GM10248 (cell line): ENCODE data around the gene ACSS1.

ENCODE experiments used
- CTCF ChIA-PET: fragments of 300-600 bp; sonication (Branson Sonifier 250); formaldehyde crosslinking; extraction: SDS; loops from one replicate; lab custom pipeline; 2021; ENCODE audit warnings: antibody characterized with exemption; lab: Yijun Ruan, JAX
- POLR2A ChIA-PET: fragments of 350-650 bp; sonication (Branson Sonifier 250); formaldehyde crosslinking; extraction: SDS; loops from one replicate; lab custom pipeline; 2020; ENCODE audit warnings: antibody characterized with exemption; lab: Yijun Ruan, JAX
- DNase-seq: peaks from one replicate; pipeline ENCODE4 v3.0.0; 2012; ENCODE audit errors: extremely low spot score
- TF ChIP-seq, protein P1 (sequence below): IDR thresholded peaks from 2 replicates; pipeline ENCODE4 v1.5.1; 2012; ENCODE audit warnings: mild to moderate bottlenecking, low read depth; ENCODE audit errors: extremely low read depth, missing control alignments, control extremely low read depth

Gene ACSS1

GRCh38 chr20:25033265-25033923 is 24.5 kb downstream of the ACSS1 start:
- CTCF ChIA-PET, result interaction anchor here (0.8 to 3.7 kb wide), 14 partner anchors 9 to 366 kb away, joined by 3 to 21 read pairs (median 4); partner anchors contain the start of gene ENTPD6
- DNase-seq, result no peak
- TF ChIP-seq, protein P1, sequence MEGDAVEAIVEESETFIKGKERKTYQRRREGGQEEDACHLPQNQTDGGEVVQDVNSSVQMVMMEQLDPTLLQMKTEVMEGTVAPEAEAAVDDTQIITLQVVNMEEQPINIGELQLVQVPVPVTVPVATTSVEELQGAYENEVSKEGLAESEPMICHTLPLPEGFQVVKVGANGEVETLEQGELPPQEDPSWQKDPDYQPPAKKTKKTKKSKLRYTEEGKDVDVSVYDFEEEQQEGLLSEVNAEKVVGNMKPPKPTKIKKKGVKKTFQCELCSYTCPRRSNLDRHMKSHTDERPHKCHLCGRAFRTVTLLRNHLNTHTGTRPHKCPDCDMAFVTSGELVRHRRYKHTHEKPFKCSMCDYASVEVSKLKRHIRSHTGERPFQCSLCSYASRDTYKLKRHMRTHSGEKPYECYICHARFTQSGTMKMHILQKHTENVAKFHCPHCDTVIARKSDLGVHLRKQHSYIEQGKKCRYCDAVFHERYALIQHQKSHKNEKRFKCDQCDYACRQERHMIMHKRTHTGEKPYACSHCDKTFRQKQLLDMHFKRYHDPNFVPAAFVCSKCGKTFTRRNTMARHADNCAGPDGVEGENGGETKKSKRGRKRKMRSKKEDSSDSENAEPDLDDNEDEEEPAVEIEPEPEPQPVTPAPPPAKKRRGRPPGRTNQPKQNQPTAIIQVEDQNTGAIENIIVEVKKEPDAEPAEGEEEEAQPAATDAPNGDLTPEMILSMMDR, result no peak
- POLR2A ChIA-PET, result no interaction called here

DNA sequence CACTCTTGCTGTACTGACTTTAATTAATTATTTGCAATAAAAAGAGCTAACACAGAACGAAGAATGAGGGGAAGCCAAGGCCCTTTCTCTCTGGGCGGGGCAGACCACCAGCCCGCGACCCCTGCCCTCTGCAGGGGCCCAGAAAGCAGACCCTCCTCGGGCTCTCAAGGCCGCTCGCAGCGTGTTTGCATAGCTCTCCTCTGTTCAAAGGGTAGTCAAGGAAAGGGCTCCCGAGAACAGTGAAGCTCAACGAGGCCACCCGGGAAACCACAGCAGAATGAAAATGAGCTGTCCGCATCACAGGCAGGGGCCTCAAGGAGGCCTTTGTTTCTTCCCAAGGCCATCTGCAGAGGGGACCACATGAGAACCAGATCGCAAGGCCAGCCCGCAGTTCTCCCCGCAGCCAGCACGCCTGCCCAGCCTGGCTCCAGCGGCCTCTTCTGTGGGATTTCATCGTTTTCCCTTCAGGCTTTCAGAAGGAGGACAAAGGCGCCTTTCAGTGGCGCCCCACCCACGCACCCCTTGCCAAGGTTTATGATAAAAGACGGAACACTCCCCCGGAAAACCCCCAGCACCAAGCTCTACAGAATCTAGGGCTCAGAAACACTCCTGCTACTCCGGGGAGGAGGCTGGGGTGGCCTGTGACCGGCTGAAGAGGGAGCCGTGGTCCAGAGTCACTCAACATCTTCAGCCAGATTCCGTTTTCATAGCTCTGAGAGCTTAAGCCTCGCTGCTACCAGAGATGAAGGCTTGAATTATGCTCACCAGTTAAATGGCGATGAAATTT is 25.3 kb downstream of the ACSS1 start:
- CTCF ChIA-PET, result interaction anchor here (0.8 to 3.7 kb wide), 9 partner anchors 13 to 367 kb away, joined by 3 to 21 read pairs (median 4); no protein-coding TSS in a partner anchor
- POLR2A ChIA-PET, result no interaction called here
- TF ChIP-seq, protein P1, result no peak
- DNase-seq, result no peak

GRCh38 chr20:25032065-25032477 is 25.9 kb downstream of the ACSS1 start:
- CTCF ChIA-PET, result interaction anchor here (1.3 to 3.7 kb wide), 5 partner anchors 12 to 367 kb away, joined by 3 to 21 read pairs (median 6); no protein-coding TSS in a partner anchor

GRCh38 chr20:25031241-25031640 is 26.7 kb downstream of the ACSS1 start:
- ChIA-PET CTCF (interaction anchor here (1.3 to 3.7 kb wide), 5 partner anchors 13 to 368 kb away, joined by 3 to 21 read pairs (median 4); no protein-coding TSS in a partner anchor), POLR2A (no interaction called here)
- DNase-seq, result no peak
- TF ChIP-seq, protein P1, result no peak

More at GRCh38 chr20:25032065-25032477, 25.9 kb downstream of the ACSS1 start:
- POLR2A ChIA-PET, result no interaction called here
- no peak for DNase-seq
- TF ChIP-seq, protein P1, result no peak

- DNase-seq, result no peak
- CTCF ChIA-PET, result interaction anchor here (1.3 to 1.6 kb wide), 4 partner anchors 14 to 369 kb away, joined by 3 to 6 read pairs (median 4); no protein-coding TSS in a partner anchor
- POLR2A ChIA-PET, result no interaction called here
- TF ChIP-seq, protein P1, result no peak
Measured at GRCh38 chr20:25030649-25031207, 27.2 kb downstream of the ACSS1 start.
